HepG2 (cell line): Measurements from ENCODE around the gene GPR42. TPM values are rescaled to one million over a fixed set of nuclear protein-coding genes. Genes with fewer than 3 reads are reported as not detected.

ENCODE experiments used
- EP300 ChIP-seq, 3 experiments: sonication (generic) in 1 of 3; formaldehyde crosslinking in 1 of 3; IDR thresholded peaks; 2 replicates each; pipeline versions ENCODE4 v1.5.1 to v1.6.1; 2011 to 2020; ENCODE audit warnings: low read depth in 2 of 3, low read length in 2 of 3, borderline replicate concordance in 1 of 3, improper control_type of control experiment in 1 of 3, mild to moderate bottlenecking in 1 of 3, missing genetic modification reagents in 1 of 3, moderate library complexity in 1 of 3
- MYC ChIP-seq: sonication (generic); formaldehyde crosslinking; IDR thresholded peaks from 2 replicates; pipeline ENCODE4 v1.9.0; 2021; ENCODE audit warnings: missing genetic modification reagents, borderline replicate concordance
- NKX3-1 ChIP-seq: sonication (generic); formaldehyde crosslinking; IDR thresholded peaks from 2 replicates; pipeline ENCODE4 v1.5.0; 2020; ENCODE audit warnings: missing genetic modification reagents
- THAP9 ChIP-seq: sonication (generic); formaldehyde crosslinking; IDR thresholded peaks from 2 replicates; pipeline ENCODE4; 2020; ENCODE audit warnings: missing genetic modification reagents, mild to moderate bottlenecking, borderline replicate concordance
- ZBTB7B ChIP-seq: sonication (generic); formaldehyde crosslinking; IDR thresholded peaks from 2 replicates; pipeline ENCODE4 v1.4.0; 2020; ENCODE audit warnings: missing genetic modification reagents
- ZC3H13 ChIP-seq: sonication (generic); formaldehyde crosslinking; IDR thresholded peaks from 2 replicates; pipeline ENCODE4 v1.8.1; 2023; ENCODE audit warnings: mild to moderate bottlenecking, missing genetic modification reagents, moderate library complexity
- polyA plus RNA-seq, 8 experiments: library from polyadenylated mRNA; depleted of rRNA in 3 of 8; stranded (reverse) in 7 of 8; unstranded in 1 of 8; fragments of >200 nt; fragmentation: Illumina TruSeq in 4 of 8; extraction: Trizol in 4 of 8; gene quantifications; 2 replicates each; pipeline versions ENCODE4 v1.2.1 to v1.2.3, GENCODE V29; 2011 to 2016; ENCODE audit warnings: low read depth in 4 of 8, missing spikeins in 1 of 8, mixed read lengths in 1 of 8; ENCODE audit not compliant: insufficient read depth in 1 of 8
- total RNA-seq, 5 experiments: library from RNA; depleted of rRNA; stranded (reverse); fragments of >200 nt; fragmentation: Illumina TruSeq; extraction: Trizol; gene quantifications; 2 replicates each; pipeline ENCODE4 v1.2.3, GENCODE V29; 2016; ENCODE audit warnings: low read depth in 1 of 5
- TF ChIP-seq, protein P1 (sequence below), 2 experiments: fragments of 450-650 bp in 1 of 2; sonication (generic) in 1 of 2; formaldehyde crosslinking in 1 of 2; IDR thresholded peaks; 2 replicates each; pipeline versions ENCODE4 v1.6.1 to v1.8.0; 2016 to 2022; ENCODE audit warnings: antibody characterized with exemption in 1 of 2, mild to moderate bottlenecking in 1 of 2, missing genetic modification reagents in 1 of 2
- TF ChIP-seq, protein P2 (sequence below): sonication (generic); formaldehyde crosslinking; IDR thresholded peaks from 2 replicates; pipeline ENCODE4 v1.5.1; 2020; ENCODE audit warnings: mild to moderate bottlenecking, missing genetic modification reagents, moderate library complexity

GPR42 gene
- total and polyA plus RNA-seq, 2 of the 13 experiments (the other 11 are each of a cell fraction or from before 2014, with no cell fraction given), result not detected

- TF ChIP-seq, protein P1, sequence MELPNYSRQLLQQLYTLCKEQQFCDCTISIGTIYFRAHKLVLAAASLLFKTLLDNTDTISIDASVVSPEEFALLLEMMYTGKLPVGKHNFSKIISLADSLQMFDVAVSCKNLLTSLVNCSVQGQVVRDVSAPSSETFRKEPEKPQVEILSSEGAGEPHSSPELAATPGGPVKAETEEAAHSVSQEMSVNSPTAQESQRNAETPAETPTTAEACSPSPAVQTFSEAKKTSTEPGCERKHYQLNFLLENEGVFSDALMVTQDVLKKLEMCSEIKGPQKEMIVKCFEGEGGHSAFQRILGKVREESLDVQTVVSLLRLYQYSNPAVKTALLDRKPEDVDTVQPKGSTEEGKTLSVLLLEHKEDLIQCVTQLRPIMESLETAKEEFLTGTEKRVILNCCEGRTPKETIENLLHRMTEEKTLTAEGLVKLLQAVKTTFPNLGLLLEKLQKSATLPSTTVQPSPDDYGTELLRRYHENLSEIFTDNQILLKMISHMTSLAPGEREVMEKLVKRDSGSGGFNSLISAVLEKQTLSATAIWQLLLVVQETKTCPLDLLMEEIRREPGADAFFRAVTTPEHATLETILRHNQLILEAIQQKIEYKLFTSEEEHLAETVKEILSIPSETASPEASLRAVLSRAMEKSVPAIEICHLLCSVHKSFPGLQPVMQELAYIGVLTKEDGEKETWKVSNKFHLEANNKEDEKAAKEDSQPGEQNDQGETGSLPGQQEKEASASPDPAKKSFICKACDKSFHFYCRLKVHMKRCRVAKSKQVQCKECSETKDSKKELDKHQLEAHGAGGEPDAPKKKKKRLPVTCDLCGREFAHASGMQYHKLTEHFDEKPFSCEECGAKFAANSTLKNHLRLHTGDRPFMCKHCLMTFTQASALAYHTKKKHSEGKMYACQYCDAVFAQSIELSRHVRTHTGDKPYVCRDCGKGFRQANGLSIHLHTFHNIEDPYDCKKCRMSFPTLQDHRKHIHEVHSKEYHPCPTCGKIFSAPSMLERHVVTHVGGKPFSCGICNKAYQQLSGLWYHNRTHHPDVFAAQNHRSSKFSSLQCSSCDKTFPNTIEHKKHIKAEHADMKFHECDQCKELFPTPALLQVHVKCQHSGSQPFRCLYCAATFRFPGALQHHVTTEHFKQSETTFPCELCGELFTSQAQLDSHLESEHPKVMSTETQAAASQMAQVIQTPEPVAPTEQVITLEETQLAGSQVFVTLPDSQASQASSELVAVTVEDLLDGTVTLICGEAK (IDR thresholded peaks at IDR 0.05), result no peak
- TF ChIP-seq, protein P1 (CRISPR knock-in tag; IDR thresholded peaks at IDR 0.05), result no peak
- TF ChIP-seq NKX3-1 (CRISPR knock-in tag) (no peak), ZBTB7B (CRISPR knock-in tag) (no peak), EP300 (IDR thresholded peaks at IDR 0.05; ENCODE audit: low read depth in 2 of 2, low read length in 2 of 2) (no peak), EP300 (CRISPR knock-in tag; IDR thresholded peaks at IDR 0.05; ENCODE audit: borderline replicate concordance) (no peak), THAP9 (CRISPR knock-in tag) (0 out of 2 replicates have a peak, but pooled peaks have one; percentile 4), MYC (CRISPR knock-in tag) (peak; percentile 35; the same call in 1 of the 2 replicates), ZC3H13 (CRISPR knock-in tag) (no peak)
- TF ChIP-seq, protein P2, sequence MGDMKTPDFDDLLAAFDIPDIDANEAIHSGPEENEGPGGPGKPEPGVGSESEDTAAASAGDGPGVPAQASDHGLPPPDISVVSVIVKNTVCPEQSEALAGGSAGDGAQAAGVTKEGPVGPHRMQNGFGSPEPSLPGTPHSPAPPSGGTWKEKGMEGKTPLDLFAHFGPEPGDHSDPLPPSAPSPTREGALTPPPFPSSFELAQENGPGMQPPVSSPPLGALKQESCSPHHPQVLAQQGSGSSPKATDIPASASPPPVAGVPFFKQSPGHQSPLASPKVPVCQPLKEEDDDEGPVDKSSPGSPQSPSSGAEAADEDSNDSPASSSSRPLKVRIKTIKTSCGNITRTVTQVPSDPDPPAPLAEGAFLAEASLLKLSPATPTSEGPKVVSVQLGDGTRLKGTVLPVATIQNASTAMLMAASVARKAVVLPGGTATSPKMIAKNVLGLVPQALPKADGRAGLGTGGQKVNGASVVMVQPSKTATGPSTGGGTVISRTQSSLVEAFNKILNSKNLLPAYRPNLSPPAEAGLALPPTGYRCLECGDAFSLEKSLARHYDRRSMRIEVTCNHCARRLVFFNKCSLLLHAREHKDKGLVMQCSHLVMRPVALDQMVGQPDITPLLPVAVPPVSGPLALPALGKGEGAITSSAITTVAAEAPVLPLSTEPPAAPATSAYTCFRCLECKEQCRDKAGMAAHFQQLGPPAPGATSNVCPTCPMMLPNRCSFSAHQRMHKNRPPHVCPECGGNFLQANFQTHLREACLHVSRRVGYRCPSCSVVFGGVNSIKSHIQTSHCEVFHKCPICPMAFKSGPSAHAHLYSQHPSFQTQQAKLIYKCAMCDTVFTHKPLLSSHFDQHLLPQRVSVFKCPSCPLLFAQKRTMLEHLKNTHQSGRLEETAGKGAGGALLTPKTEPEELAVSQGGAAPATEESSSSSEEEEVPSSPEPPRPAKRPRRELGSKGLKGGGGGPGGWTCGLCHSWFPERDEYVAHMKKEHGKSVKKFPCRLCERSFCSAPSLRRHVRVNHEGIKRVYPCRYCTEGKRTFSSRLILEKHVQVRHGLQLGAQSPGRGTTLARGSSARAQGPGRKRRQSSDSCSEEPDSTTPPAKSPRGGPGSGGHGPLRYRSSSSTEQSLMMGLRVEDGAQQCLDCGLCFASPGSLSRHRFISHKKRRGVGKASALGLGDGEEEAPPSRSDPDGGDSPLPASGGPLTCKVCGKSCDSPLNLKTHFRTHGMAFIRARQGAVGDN, result peak; percentile 79
These were observed 50.5 kb downstream of the GPR42 start (continued) for GRCh38 chr19:35421362-35421761.
